ENCODE data around the gene TAPT1. TPM values are rescaled to one million over a fixed set of nuclear protein-coding genes. Genes with fewer than 3 reads are reported as not detected.

TAPT1 gene
- total RNA-seq, 1 experiment from 2014 or later: 11.1 TPM

GRCh38 chr4:16263056-16263455 lies 36.8 kb upstream of the TAPT1 start:
- Mint-ChIP-seq H3K27me3 (ENCODE audit: low read depth) (no peaks in the 10 kb centered on the region), H3K4me3 (no peak overlapping the region), H3K4me1 (peaks cover 0 to 1% of the 10 kb centered on the region in 2 experiments; a peak in 1 of 4 replicates), H3K9me3 (no peaks in the 10 kb centered on the region), H3K27ac (no peak overlapping the region), H3K36me3 (ENCODE audit: insufficient read depth in 1 of 3, low read depth in 3 of 3) (no peaks in the 10 kb centered on the region)
- no peak overlapping the region for H2BK12ac ChIP-seq (ENCODE audit: insufficient read length, low read depth, low read length)
- H2AFZ ChIP-seq (ENCODE audit: low read length): no peak overlapping the region
- H3T11ph ChIP-seq (ENCODE audit: low read length): no peak overlapping the region
- no peak overlapping the region for H3K9ac ChIP-seq (ENCODE audit: extremely low read depth, insufficient read length, low read length)
- no peak overlapping the region for H2BK20ac ChIP-seq (ENCODE audit: low read depth, low read length, poor library complexity, severe bottlenecking)
- DNase-seq: no peak
- no peak overlapping the region for H3K4ac ChIP-seq (ENCODE audit: low read depth, low read length)
- no peaks in the 10 kb centered on the region for H3K4me1 ChIP-seq (ENCODE audit: insufficient read depth, low read length)
- no peak overlapping the region for H2BK15ac ChIP-seq (ENCODE audit: low read depth, low read length)
- H3K27me3 ChIP-seq (ENCODE audit: insufficient read depth, low read length): no peaks in the 10 kb centered on the region
- WGBS (ENCODE audit: extremely low coverage, insufficient read length, low lambda C conversion rate): no CpG with 5 or more reads among the region's 2 CpGs
- H2AK5ac ChIP-seq (ENCODE audit: insufficient read length, low read length): no peak overlapping the region
- H3K23me2 ChIP-seq (ENCODE audit: insufficient read length, low read depth, low read length, poor library complexity, severe bottlenecking): no peaks in the 10 kb centered on the region
- H3K23ac ChIP-seq (ENCODE audit: insufficient read length, low read depth, low read length): no peak overlapping the region
- H2BK5ac ChIP-seq (ENCODE audit: insufficient read length, low read length): no peak overlapping the region
- H3K56ac ChIP-seq (ENCODE audit: insufficient read length, low read depth, low read length): no peak overlapping the region
- no peak overlapping the region for H3K14ac ChIP-seq (ENCODE audit: insufficient read depth, low read length)
- no peaks in the 10 kb centered on the region for H3K79me1 ChIP-seq (ENCODE audit: insufficient read depth, low read depth, low read length, poor library complexity, severe bottlenecking)
- no peak overlapping the region for H4K8ac ChIP-seq (replicated peaks; ENCODE audit: insufficient read length, low read depth, low read length)
- TF ChIP-seq CTCF (conservative IDR thresholded peaks at IDR 0.05): no peak
- no peak overlapping the region for H2BK120ac ChIP-seq (ENCODE audit: low read depth, low read length, poor library complexity, severe bottlenecking)
- H3K4me2 ChIP-seq (ENCODE audit: insufficient read depth, insufficient read length, low read length): no peak overlapping the region
- no peaks in the 10 kb centered on the region for H4K20me1 ChIP-seq (ENCODE audit: control insufficient read depth, insufficient read depth, insufficient read length)
- H3K27ac ChIP-seq (ENCODE audit: insufficient read length, low read depth, low read length): no peak overlapping the region
- no peaks in the 10 kb centered on the region for H3K9me3 ChIP-seq (ENCODE audit: control insufficient read depth, low read depth, low read length)
- no peak overlapping the region for H3K18ac ChIP-seq (ENCODE audit: insufficient read length, low read depth, low read length)
- H4K91ac ChIP-seq (ENCODE audit: insufficient read length, low read depth, low read length): no peak overlapping the region
- no peak overlapping the region for H4K5ac ChIP-seq (ENCODE audit: insufficient read length, low read depth, low read length)
- H3K79me2 ChIP-seq (ENCODE audit: insufficient read depth, low read length): no peaks in the 10 kb centered on the region
